Testis (tissue), 3 donors: ENCODE data around the gene IRGC. TPM values are rescaled to one million over a fixed set of nuclear protein-coding genes. Genes with fewer than 3 reads are reported as not detected.

Experiments used
- DNase-seq: peaks from one replicate; pipeline ENCODE4 v3.0.0-alpha.2; 2019
- H3K27ac ChIP-seq, 2 donors: fragments of 200-600 bp; sonication (generic); one replicate each; pipeline ENCODE4 v1.5.1; 2019
- H3K27me3 ChIP-seq: fragments of 200-600 bp; sonication (generic); one replicate; pipeline ENCODE4 v1.5.1; 2019
- H3K36me3 ChIP-seq: fragments of 200-600 bp; sonication (generic); one replicate; pipeline ENCODE4 v1.5.1; 2017; ENCODE audit warnings: low read depth; ENCODE audit errors: missing control alignments
- H3K4me1 ChIP-seq: fragments of 200-600 bp; sonication (generic); one replicate; pipeline ENCODE4 v1.5.1; 2019
- H3K4me3 ChIP-seq, 2 donors: fragments of 200-600 bp; sonication (generic); one replicate each; pipeline ENCODE4 v1.5.1; 2017 to 2019
- H3K9me3 ChIP-seq: fragments of 200-600 bp; sonication (generic); one replicate; pipeline ENCODE4 v1.5.1; 2017
- POLR2A ChIP-seq: fragments of 450-650 bp; IDR thresholded peaks from one replicate; pipeline ENCODE4 v1.6.1; 2017; ENCODE audit warnings: antibody characterized with exemption, mild to moderate bottlenecking, moderate library complexity
- WGBS, 2 donors: methylation state at CpG; one replicate each; pipeline ENCODE4 v1.1.5; 2018; 5-methylcytosine and 5-hydroxymethylcytosine counted together
- intact Hi-C: fragments of 100-400 bp; cut with DNase I; formaldehyde crosslinking; loops from one replicate; pipeline ENCODE4 v1.15.1; 2023; ENCODE audit warnings: low total_unique reads
- polyA plus RNA-seq: library from polyadenylated mRNA; stranded (reverse); fragments of 350-450 nt; fragmentation: Illumina TruSeq; extraction: RNeasy Lipid Tissue Mini Kit (QIAGEN cat#74804); gene quantifications from one replicate; pipeline ENCODE4 v1.2.3, GENCODE V29; 2014; ENCODE audit warnings: low read depth, low replicate concordance; ENCODE audit not compliant: insufficient read depth
- total RNA-seq, 2 donors: library from RNA; depleted of rRNA; stranded (reverse); fragments of >200 nt; gene quantifications; one replicate each; pipeline ENCODE4 v1.2.3, GENCODE V29; 2016
- TF ChIP-seq, protein P1 (sequence below), 3 experiments: fragments of 450-650 bp in 2 of 3; fragments of 200-600 bp in 1 of 3; sonication (generic) in 1 of 3; IDR thresholded peaks; one replicate each; pipeline ENCODE4 v1.5.1; 2016 to 2019; ENCODE audit warnings: antibody characterized with exemption in 3 of 3, mild to moderate bottlenecking in 2 of 3, moderate library complexity in 1 of 3

The IRGC gene
- total and polyA plus RNA-seq, 3 donors from 2014 or later, result 97.4 to 218 (median 167) TPM

DNA sequence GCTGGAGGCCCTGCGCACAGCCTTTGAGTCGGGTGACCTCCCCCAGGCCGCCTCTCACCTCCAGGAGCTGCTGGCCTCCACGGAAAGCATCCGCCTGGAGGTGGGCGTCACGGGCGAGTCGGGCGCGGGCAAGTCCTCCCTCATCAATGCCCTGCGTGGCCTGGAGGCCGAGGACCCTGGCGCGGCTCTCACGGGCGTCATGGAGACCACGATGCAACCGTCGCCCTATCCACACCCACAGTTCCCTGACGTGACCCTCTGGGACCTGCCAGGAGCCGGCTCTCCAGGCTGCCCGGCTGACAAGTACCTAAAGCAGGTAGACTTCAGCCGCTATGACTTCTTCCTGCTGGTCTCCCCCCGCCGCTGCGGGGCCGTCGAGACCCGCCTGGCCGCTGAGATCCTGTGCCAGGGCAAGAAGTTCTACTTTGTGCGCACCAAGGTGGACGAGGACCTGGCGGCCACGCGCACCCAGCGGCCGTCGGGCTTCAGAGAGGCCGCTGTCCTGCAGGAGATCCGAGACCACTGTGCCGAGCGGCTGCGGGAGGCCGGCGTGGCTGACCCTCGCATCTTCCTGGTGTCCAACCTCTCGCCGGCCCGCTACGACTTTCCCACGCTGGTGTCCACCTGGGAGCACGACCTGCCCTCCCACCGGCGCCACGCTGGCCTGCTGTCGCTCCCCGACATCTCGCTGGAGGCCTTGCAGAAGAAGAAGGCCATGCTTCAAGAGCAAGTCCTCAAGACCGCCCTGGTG is 2.9 kb downstream of the IRGC start:
- Histone ChIP-seq H3K27ac (no peak overlapping the region), H3K4me1 (no peaks in the 10 kb centered on the region), H3K4me3 (no peak overlapping the region), H3K27me3 (no peaks in the 10 kb centered on the region), H3K36me3 (no peaks in the 10 kb centered on the region), H3K9me3 (no peaks in the 10 kb centered on the region)
- intact Hi-C loops, result no loop called here
- no peak for TF ChIP-seq POLR2A
- TF ChIP-seq, protein P1, sequence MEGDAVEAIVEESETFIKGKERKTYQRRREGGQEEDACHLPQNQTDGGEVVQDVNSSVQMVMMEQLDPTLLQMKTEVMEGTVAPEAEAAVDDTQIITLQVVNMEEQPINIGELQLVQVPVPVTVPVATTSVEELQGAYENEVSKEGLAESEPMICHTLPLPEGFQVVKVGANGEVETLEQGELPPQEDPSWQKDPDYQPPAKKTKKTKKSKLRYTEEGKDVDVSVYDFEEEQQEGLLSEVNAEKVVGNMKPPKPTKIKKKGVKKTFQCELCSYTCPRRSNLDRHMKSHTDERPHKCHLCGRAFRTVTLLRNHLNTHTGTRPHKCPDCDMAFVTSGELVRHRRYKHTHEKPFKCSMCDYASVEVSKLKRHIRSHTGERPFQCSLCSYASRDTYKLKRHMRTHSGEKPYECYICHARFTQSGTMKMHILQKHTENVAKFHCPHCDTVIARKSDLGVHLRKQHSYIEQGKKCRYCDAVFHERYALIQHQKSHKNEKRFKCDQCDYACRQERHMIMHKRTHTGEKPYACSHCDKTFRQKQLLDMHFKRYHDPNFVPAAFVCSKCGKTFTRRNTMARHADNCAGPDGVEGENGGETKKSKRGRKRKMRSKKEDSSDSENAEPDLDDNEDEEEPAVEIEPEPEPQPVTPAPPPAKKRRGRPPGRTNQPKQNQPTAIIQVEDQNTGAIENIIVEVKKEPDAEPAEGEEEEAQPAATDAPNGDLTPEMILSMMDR (IDR thresholded peaks at IDR 0.05), result no peak
- 86 to 92% methylated on average over 20 to 60 of the region's 60 CpGs for WGBS, 2 donors
- no peak for DNase-seq

- intact Hi-C loops, result no loop called here
- no peak overlapping the region for H3K27ac ChIP-seq
- no peak for TF ChIP-seq POLR2A
- TF ChIP-seq, protein P1 (IDR thresholded peaks at IDR 0.05), result no peak
- no peaks in the 10 kb centered on the region for H3K9me3 ChIP-seq
- H3K4me3 ChIP-seq, result no peak overlapping the region
- no peaks in the 10 kb centered on the region for H3K36me3 ChIP-seq
- WGBS, 2 donors, result 93 to 95% methylated on average over 19 to 36 of the region's 37 CpGs
- no peak for DNase-seq
- H3K27me3 ChIP-seq, result no peaks in the 10 kb centered on the region
- no peaks in the 10 kb centered on the region for H3K4me1 ChIP-seq
Observed at GRCh38 chr19:43719378-43719868, 3.5 kb downstream of the IRGC start.

- Histone ChIP-seq H3K4me3 (no peak overlapping the region), H3K9me3 (no peaks in the 10 kb centered on the region), H3K4me1 (no peaks in the 10 kb centered on the region), H3K27me3 (no peaks in the 10 kb centered on the region), H3K36me3 (no peaks in the 10 kb centered on the region), H3K27ac (no peak overlapping the region)
- 61 to 80% methylated on average over 5 of the region's 5 CpGs for WGBS, 2 donors
- DNase-seq, result no peak
- TF ChIP-seq POLR2A, result no peak
- TF ChIP-seq, protein P1 (IDR thresholded peaks at IDR 0.05), result no peak
- intact Hi-C loops, result no loop called here
Observed at GRCh38 chr19:43719918-43720317, 4.0 kb downstream of the IRGC start.

GRCh38 chr19:43720936-43721335 is 5.1 kb downstream of the IRGC start:
- Histone ChIP-seq H3K4me1 (no peaks in the 10 kb centered on the region), H3K4me3 (no peak overlapping the region), H3K27me3 (no peaks in the 10 kb centered on the region), H3K36me3 (no peaks in the 10 kb centered on the region), H3K9me3 (no peaks in the 10 kb centered on the region), H3K27ac (no peak overlapping the region)
- TF ChIP-seq, protein P1 (IDR thresholded peaks at IDR 0.05), result no peak
- no peak for TF ChIP-seq POLR2A
- intact Hi-C loops, result no loop called here
- 87 to 93% methylated on average over 10 of the region's 10 CpGs for WGBS, 2 donors
- DNase-seq, result no peak
